Common myeloid progenitor, CD34-positive (primary cell): Measurements from ENCODE around the gene TMEM156.
A peak's percentile ranks its signal among the peaks of the same experiment; 100 is the strongest.

ENCODE experiments used
- CTCF ChIA-PET: fragments of 350-600 bp; sonication (Branson Sonifier 250); formaldehyde crosslinking; loops from one replicate; lab custom pipeline; 2021; ENCODE audit warnings: antibody characterized with exemption; lab: Charles Lee
- POLR2A ChIA-PET: fragments of 350-600 bp; sonication (Branson Sonifier 250); formaldehyde crosslinking; loops from one replicate; lab custom pipeline; 2021; ENCODE audit warnings: antibody characterized with exemption; lab: Charles Lee
- DNase-seq, 3 donors: peaks; one replicate each; pipeline versions ENCODE4 v3.0.0 to v3.0.0-alpha.2; 2013
- H3K27ac ChIP-seq, 2 experiments: 1 replicate in 1 of 2; 2 replicates in 1 of 2; pipeline ENCODE4 v1.7.0; 2013; ENCODE audit warnings: inconsistent platforms in 2 of 2, low read length in 2 of 2, mild to moderate bottlenecking in 2 of 2, low read depth in 1 of 2, moderate library complexity in 1 of 2; ENCODE audit not compliant: severe bottlenecking in 2 of 2, insufficient read depth in 1 of 2, poor library complexity in 1 of 2
- H3K27me3 ChIP-seq, 5 experiments: replicated peaks in 2 of 5; 1 replicate in 3 of 5; 2 replicates in 2 of 5; pipeline versions ENCODE4 v1.6.1 to v1.7.0; 2013; ENCODE audit warnings: low read length in 4 of 5, mild to moderate bottlenecking in 2 of 5, moderate library complexity in 2 of 5, inconsistent platforms in 1 of 5; ENCODE audit not compliant: insufficient read depth in 5 of 5, control insufficient read depth in 4 of 5
- H3K36me3 ChIP-seq, 4 experiments: 1 replicate in 2 of 4; 2 replicates in 2 of 4; pipeline versions ENCODE4 v1.6.1 to v1.7.0; 2013; ENCODE audit warnings: low read length in 3 of 4, control low read depth in 1 of 4, mild to moderate bottlenecking in 1 of 4; ENCODE audit not compliant: control insufficient read depth in 4 of 4, insufficient read depth in 4 of 4
- H3K4me1 ChIP-seq, 4 experiments: 1 replicate in 3 of 4; 2 replicates in 1 of 4; pipeline versions ENCODE4 v1.6.1 to v1.7.1; 2013; ENCODE audit warnings: low read length in 3 of 4, mild to moderate bottlenecking in 3 of 4, control low read depth in 1 of 4, inconsistent platforms in 1 of 4, moderate library complexity in 1 of 4; ENCODE audit not compliant: control insufficient read depth in 4 of 4, insufficient read depth in 4 of 4; ENCODE audit errors: control extremely low read depth in 1 of 4
- H3K4me3 ChIP-seq, 7 experiments: 1 replicate in 4 of 7; 2 replicates in 3 of 7; pipeline versions ENCODE4 v1.5.1 to v1.7.0; 2013; ENCODE audit warnings: mild to moderate bottlenecking in 7 of 7, low read length in 6 of 7, moderate library complexity in 6 of 7, inconsistent platforms in 2 of 7, low read depth in 2 of 7, control low read depth in 1 of 7; ENCODE audit not compliant: insufficient read depth in 4 of 7, control insufficient read depth in 1 of 7; ENCODE audit errors: extremely low read depth in 1 of 7
- H3K9me3 ChIP-seq, 5 experiments: 1 replicate in 4 of 5; 2 replicates in 1 of 5; pipeline versions ENCODE4 v1.6.1 to v1.7.1; 2013; ENCODE audit warnings: low read length in 4 of 5, mild to moderate bottlenecking in 2 of 5, inconsistent platforms in 1 of 5, low read depth in 1 of 5, moderate library complexity in 1 of 5; ENCODE audit not compliant: control insufficient read depth in 4 of 5, insufficient read depth in 2 of 5; ENCODE audit errors: control extremely low read depth in 1 of 5
- WGBS: methylation state at CpG from one replicate; pipeline ENCODE4 v1.1.5; 2013; ENCODE audit not compliant: insufficient coverage; 5-methylcytosine and 5-hydroxymethylcytosine counted together

TMEM156 gene

GRCh38 chr4:39051492-39051891 lies 19.3 kb upstream of the TMEM156 start:
- 100% methylated on average over 1 of the region's 1 CpG for WGBS
- Histone ChIP-seq H3K4me1 (peaks cover 0 to 19% (median 13%) of the 10 kb centered on the region in 4 experiments), H3K27me3 (no peaks in the 10 kb centered on the region), H3K36me3 (peaks cover 0 to 2% (median 0%) of the 10 kb centered on the region in 4 experiments), H3K9me3 (no peaks in the 10 kb centered on the region), H3K4me3 (no peak overlapping the region), H3K27ac (no peak overlapping the region)
- CTCF ChIA-PET: interaction anchor here (1.0 to 1.9 kb wide), 4 partner anchors 19 to 148 kb away, joined by 3 to 6 read pairs (median 4); no protein-coding TSS in a partner anchor
- DNase-seq: no peak
- POLR2A ChIA-PET: interaction anchor here (0.9 kb wide), 1 partner anchor 53 kb away, joined by 3 read pairs; no protein-coding TSS in a partner anchor

DNA sequence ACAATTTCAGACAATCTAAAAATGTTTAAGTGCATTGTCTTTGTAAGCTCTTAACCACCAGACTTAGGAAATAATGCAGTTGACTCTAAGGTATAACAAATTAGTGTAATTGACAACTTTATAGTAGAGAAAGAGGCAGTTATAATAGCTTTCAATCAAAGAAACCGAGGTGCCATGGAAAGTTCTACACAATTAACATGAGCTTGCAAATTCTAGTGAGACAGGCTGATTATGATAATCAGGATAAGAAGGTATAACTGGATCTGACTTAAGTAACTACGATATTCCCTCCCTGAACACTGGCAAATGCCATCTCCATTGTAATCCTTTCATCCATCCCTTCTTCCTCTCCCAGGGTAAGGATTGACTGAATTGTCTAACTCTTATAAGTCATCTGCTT lies 18.4 kb upstream of the TMEM156 start:
- H3K9me3 ChIP-seq: no peaks in the 10 kb centered on the region
- no CpG with 5 or more reads among the region's 2 CpGs for WGBS

DNA sequence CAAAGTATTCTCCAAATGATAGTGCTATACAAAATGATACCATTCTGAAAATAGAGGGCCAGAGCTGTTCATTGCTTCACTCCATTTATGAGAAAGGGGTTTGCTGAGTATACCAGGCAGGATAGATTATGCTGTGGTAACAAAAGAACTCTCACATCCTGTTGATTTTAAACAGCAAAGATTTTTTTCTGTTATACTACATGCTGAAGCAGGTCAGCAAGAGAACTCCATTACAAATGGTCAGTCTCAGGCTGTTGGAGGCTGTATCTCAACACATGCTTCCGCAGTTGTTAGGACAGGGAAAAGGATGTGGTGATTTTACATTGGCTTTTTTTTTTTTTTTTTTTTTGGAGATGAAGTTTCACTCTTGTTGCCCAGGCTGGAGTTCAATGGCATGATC lies 16.1 kb upstream of the TMEM156 start:
- H3K27me3 ChIP-seq: no peaks in the 10 kb centered on the region
- no peak overlapping the region for H3K27ac ChIP-seq
- H3K9me3 ChIP-seq: no peaks in the 10 kb centered on the region
- H3K4me3 ChIP-seq: peak overlapping the region in 2 of 7 experiments; percentile 6 to 21
- peaks cover 9 to 37% (median 29%) of the 10 kb centered on the region in 4 experiments for H3K4me1 ChIP-seq
- peaks cover 0 to 2% (median 0%) of the 10 kb centered on the region in 4 experiments for H3K36me3 ChIP-seq
- POLR2A ChIA-PET: interaction anchor here (0.6 kb wide), 1 partner anchor 18 kb away, joined by 4 read pairs; no protein-coding TSS in a partner anchor
- 0% methylated on average over 1 of the region's 1 CpG for WGBS
- CTCF ChIA-PET: interaction anchor here (2.4 kb wide), 1 partner anchor 10 kb away, joined by 6 read pairs; no protein-coding TSS in a partner anchor
- peak in 2 of 3 donors; percentile 46 to 58 for DNase-seq

More for the DNA sequence above, 18.4 kb upstream of the TMEM156 start:
- ChIA-PET CTCF (interaction anchor here (0.6 to 1.9 kb wide), 4 partner anchors 20 to 146 kb away, joined by 3 to 6 read pairs (median 4); no protein-coding TSS in a partner anchor), POLR2A (interaction anchor here (0.9 kb wide), 1 partner anchor 52 kb away, joined by 3 read pairs; no protein-coding TSS in a partner anchor)
- Histone ChIP-seq H3K36me3 (peaks cover 0 to 2% (median 0%) of the 10 kb centered on the region in 4 experiments), H3K27ac (no peak overlapping the region), H3K4me3 (no peak overlapping the region), H3K4me1 (peaks cover 0 to 28% (median 20%) of the 10 kb centered on the region in 4 experiments), H3K27me3 (no peaks in the 10 kb centered on the region)
- DNase-seq: no peak

GRCh38 chr4:39047681-39048080 lies 15.5 kb upstream of the TMEM156 start:
- Histone ChIP-seq H3K27me3 (no peaks in the 10 kb centered on the region), H3K4me3 (no peak overlapping the region), H3K4me1 (peaks cover 11 to 41% (median 34%) of the 10 kb centered on the region in 4 experiments), H3K27ac (no peak overlapping the region), H3K9me3 (no peaks in the 10 kb centered on the region), H3K36me3 (peaks cover 0 to 2% (median 0%) of the 10 kb centered on the region in 4 experiments)
- DNase-seq: no peak
- POLR2A ChIA-PET: no interaction called here
- WGBS: no CpG with 5 or more reads among the region's 2 CpGs
- CTCF ChIA-PET: interaction anchor here (2.4 kb wide), 1 partner anchor 11 kb away, joined by 6 read pairs; no protein-coding TSS in a partner anchor

GRCh38 chr4:39046249-39046648 lies 14.0 kb upstream of the TMEM156 start:
- DNase-seq: peak in 2 of 3 donors; percentile 26 to 36
- ChIA-PET POLR2A (no interaction called here), CTCF (interaction anchor here (0.7 to 2.4 kb wide), 4 partner anchors 12 to 144 kb away, joined by 3 to 6 read pairs (median 3); no protein-coding TSS in a partner anchor)
- 100% methylated on average over 6 of the region's 8 CpGs for WGBS
- Histone ChIP-seq H3K27me3 (no peaks in the 10 kb centered on the region), H3K9me3 (no peaks in the 10 kb centered on the region), H3K4me1 (peaks cover 11 to 45% (median 36%) of the 10 kb centered on the region in 4 experiments), H3K36me3 (peaks cover 0 to 2% (median 0%) of the 10 kb centered on the region in 4 experiments), H3K27ac (peak overlapping the region in 1 of 2 experiments; percentile 94), H3K4me3 (peak overlapping the region in 5 of 7 experiments; percentile 75 to 90 (median 78))

DNA sequence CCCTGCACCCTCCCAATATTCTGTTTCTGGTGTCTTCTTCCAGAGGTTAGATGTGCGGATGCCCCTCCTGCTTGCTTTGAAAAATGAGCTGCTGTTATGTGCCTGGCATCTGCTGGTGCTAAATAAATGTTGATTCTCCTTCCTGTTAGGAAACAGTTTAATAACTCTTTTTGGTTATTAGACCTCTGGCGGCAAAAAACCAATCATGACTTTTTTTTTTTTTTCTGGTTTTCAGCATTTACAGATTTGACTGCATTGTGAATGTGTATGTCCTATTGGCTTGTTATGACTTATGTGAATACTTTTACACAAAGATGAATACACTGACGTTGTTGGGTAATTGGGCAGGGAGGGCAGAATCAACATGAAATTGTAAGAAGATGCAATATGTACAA lies 13.6 kb upstream of the TMEM156 start:
- H3K9me3 ChIP-seq: no peaks in the 10 kb centered on the region
- H3K36me3 ChIP-seq: peaks cover 0 to 2% (median 0%) of the 10 kb centered on the region in 4 experiments
- ChIA-PET CTCF (interaction anchor here (0.6 to 1.7 kb wide), 6 partner anchors 8 to 373 kb away, joined by 3 to 8 read pairs (median 3); no protein-coding TSS in a partner anchor), POLR2A (no interaction called here)
- DNase-seq: peak; percentile 44 to 68 (median 61)
- WGBS: 17% methylated on average over 1 of the region's 3 CpGs
- no peaks in the 10 kb centered on the region for H3K27me3 ChIP-seq
- peak overlapping the region in 6 of 7 experiments; percentile 74 to 90 (median 78) for H3K4me3 ChIP-seq
- H3K27ac ChIP-seq: peak overlapping the region in 1 of 2 experiments; percentile 94
- peaks cover 11 to 45% (median 36%) of the 10 kb centered on the region in 4 experiments for H3K4me1 ChIP-seq
